PFSK-1 (cell line): ENCODE data around the gene DDX17.

ENCODE experiments used
- FOXP2 ChIP-seq: optimal IDR thresholded peaks from 2 replicates; pipeline ENCODE3; 2011; ENCODE audit warnings: borderline replicate concordance, control low read depth, inconsistent platforms; ENCODE audit not compliant: insufficient read depth; ENCODE audit errors: extremely low read length, extremely low read depth
- POLR2AphosphoS5 ChIP-seq: IDR thresholded peaks from 2 replicates; pipeline ENCODE4 v1.6.1; 2012; ENCODE audit warnings: low read depth, mild to moderate bottlenecking, control low read depth, low read length, moderate library complexity
- REST ChIP-seq, 2 experiments: IDR thresholded peaks; 2 replicates each; pipeline versions ENCODE4 v1.6.1 to v1.8.0; 2011 to 2012; ENCODE audit warnings: low read depth in 2 of 2, low read length in 2 of 2, control low read depth in 1 of 2, inconsistent platforms in 1 of 2, mild to moderate bottlenecking in 1 of 2, moderate library complexity in 1 of 2; ENCODE audit not compliant: insufficient read depth in 1 of 2
- SIN3A ChIP-seq: IDR thresholded peaks from 2 replicates; pipeline ENCODE4 v1.6.1; 2012; ENCODE audit warnings: mild to moderate bottlenecking, low read length, moderate library complexity, borderline replicate concordance; ENCODE audit not compliant: insufficient read depth
- TAF1 ChIP-seq: IDR thresholded peaks from 2 replicates; pipeline ENCODE4 v1.6.1; 2012; ENCODE audit warnings: low read length, control low read depth, borderline replicate concordance; ENCODE audit not compliant: insufficient read depth

The DDX17 gene

GRCh38 chr22:38456272-38456835 is 49.8 kb downstream of the DDX17 start:
- TF ChIP-seq SIN3A (no peak), POLR2AphosphoS5 (no peak), TAF1 (no peak), REST (IDR thresholded peaks at IDR 0.05; ENCODE audit: insufficient read depth in 1 of 2, low read depth in 2 of 2, low read length in 2 of 2) (no peak), FOXP2 (no peak)

- TF ChIP-seq TAF1 (0 out of 2 replicates have a peak, but pooled peaks have one; percentile 33), POLR2AphosphoS5 (no peak)
Observed at GRCh38 chr22:38455530-38456271, 50.4 kb downstream of the DDX17 start.

GRCh38 chr22:38455076-38455529 is 51.0 kb downstream of the DDX17 start, which contains the start of gene KCNJ4:
Gene KCNJ4, minus strand, starts transcription at chr22:38455199. Its CDS starts 27,067 bp downstream, at chr22:38428132.
- TF ChIP-seq FOXP2 (no peak), TAF1 (no peak), REST (IDR thresholded peaks at IDR 0.05; ENCODE audit: insufficient read depth in 1 of 2, low read depth in 2 of 2, low read length in 2 of 2) (no peak), POLR2AphosphoS5 (no peak), SIN3A (no peak)

GRCh38 chr22:38454353-38455075 is 51.6 kb downstream of the DDX17 start:
- TF ChIP-seq TAF1 (no peak), FOXP2 (no peak)

GRCh38 chr22:38453996-38454352 is 52.1 kb downstream of the DDX17 start:
- TF ChIP-seq REST (IDR thresholded peaks at IDR 0.05; ENCODE audit: insufficient read depth in 1 of 2, low read depth in 2 of 2, low read length in 2 of 2) (no peak), POLR2AphosphoS5 (no peak), TAF1 (no peak), FOXP2 (no peak), SIN3A (no peak)
